GM12891 (cell line): ENCODE data around the gene STK39.

Experiments used
- POLR2A ChIP-seq: IDR thresholded peaks from 2 replicates; pipeline ENCODE4 v1.6.1; 2011; ENCODE audit warnings: low read depth, low read length, control low read depth
- POLR2AphosphoS5 ChIP-seq: IDR thresholded peaks from 2 replicates; pipeline ENCODE4 v1.6.1; 2011; ENCODE audit warnings: low read depth, low read length, control low read depth
- TAF1 ChIP-seq: IDR thresholded peaks from 2 replicates; pipeline ENCODE4 v1.6.1; 2011; ENCODE audit warnings: low read depth, low read length, control low read depth

- TF ChIP-seq POLR2A: no peak
- TF ChIP-seq POLR2AphosphoS5: no peak
- TF ChIP-seq TAF1: no peak
These were observed 283.3 kb downstream of the STK39 start for GRCh38 chr2:167963899-167964649.
